MCF 10A (cell line): ENCODE results near the gene TOR4A. TPM values are rescaled to one million over a fixed set of nuclear protein-coding genes. Genes with fewer than 3 reads are reported as not detected.

Experiments used
- BruUV-seq: library from RNA; stranded (reverse); fragments of 400-500 nt; replicated peaks from 2 replicates; lab custom pipeline; 2021; lab: Mats Ljungman, UMichigan
- CTCF ChIA-PET: fragments of 300-600 bp; sonication (Branson Sonifier 250); formaldehyde crosslinking; extraction: SDS; loops from one replicate; lab custom pipeline; 2021; ENCODE audit warnings: antibody characterized with exemption, inconsistent platforms; lab: Yijun Ruan, JAX
- POLR2A ChIA-PET: fragments of 300-600, 350-650 bp; sonication (Branson Sonifier 250); formaldehyde crosslinking; extraction: SDS; loops from one replicate; lab custom pipeline; 2020; ENCODE audit warnings: antibody characterized with exemption, inconsistent platforms; lab: Yijun Ruan, JAX
- DNase-seq: peaks from one replicate; pipeline ENCODE4 v3.0.0-alpha.2; 2018; ENCODE audit not compliant: unreplicated experiment
- H3K27ac Mint-ChIP-seq: one replicate; pipeline ENCODE4 v1.8.0; 2022; ENCODE audit warnings: mild to moderate bottlenecking, low read depth, mixed read lengths; ENCODE audit not compliant: unreplicated experiment
- H3K27me3 Mint-ChIP-seq: one replicate; pipeline ENCODE4 v1.8.0; 2022; ENCODE audit warnings: mixed read lengths; ENCODE audit not compliant: insufficient read depth, unreplicated experiment
- H3K36me3 Mint-ChIP-seq: one replicate; pipeline ENCODE4 v1.8.0; 2022; ENCODE audit warnings: mild to moderate bottlenecking, moderate library complexity, mixed read lengths; ENCODE audit not compliant: insufficient read depth, unreplicated experiment
- H3K4me1 Mint-ChIP-seq: one replicate; pipeline ENCODE4 v1.8.0; 2022; ENCODE audit warnings: mixed read lengths; ENCODE audit not compliant: insufficient read depth, unreplicated experiment
- H3K4me3 Mint-ChIP-seq: one replicate; pipeline ENCODE4 v1.8.0; 2022; ENCODE audit warnings: mild to moderate bottlenecking, moderate library complexity, mixed read lengths; ENCODE audit not compliant: unreplicated experiment
- H3K9me3 Mint-ChIP-seq: one replicate; pipeline ENCODE4 v1.8.0; 2022; ENCODE audit warnings: mixed read lengths; ENCODE audit not compliant: unreplicated experiment
- CTCF ChIP-seq: fragments of 200-600 bp; IDR thresholded peaks from one replicate; pipeline ENCODE4 v1.8.0; 2022; ENCODE audit warnings: antibody characterized with exemption, mild to moderate bottlenecking; ENCODE audit not compliant: unreplicated experiment
- intact Hi-C: fragments of 100-400 bp; cut with micrococcal nuclease; formaldehyde crosslinking; loops from 2 replicates; pipeline ENCODE4 v1.14.1; 2022
- total RNA-seq: library from RNA; stranded (reverse); gene quantifications from 2 replicates; pipeline ENCODE4 v1.2.3, GENCODE V29; 2022

The TOR4A gene
- total RNA-seq, 1 experiment from 2014 or later, result 21.9 TPM

GRCh38 chr9:137279741-137280473 lies 2.4 kb downstream of the TOR4A start:
- ChIA-PET CTCF (no interaction called here), POLR2A (no interaction called here)
- peaks cover 12% of the 10 kb centered on the region for H3K4me1 Mint-ChIP-seq
- no peak overlapping the region for H3K4me3 Mint-ChIP-seq
- no peak for DNase-seq
- H3K27ac Mint-ChIP-seq, result no peak overlapping the region
- BruUV-seq, result no TSS peak
- H3K9me3 Mint-ChIP-seq, result no peaks in the 10 kb centered on the region
- intact Hi-C loops, result no loop called here
- TF ChIP-seq CTCF, result no peak
- H3K27me3 Mint-ChIP-seq, result no peaks in the 10 kb centered on the region
- H3K36me3 Mint-ChIP-seq, result peaks cover 13% of the 10 kb centered on the region

GRCh38 chr9:137280474-137281344 lies 3.2 kb downstream of the TOR4A start:
- no peak for DNase-seq
- no TSS peak for BruUV-seq
- H3K4me1 Mint-ChIP-seq, result peaks cover 12% of the 10 kb centered on the region
- ChIA-PET CTCF (no interaction called here), POLR2A (no interaction called here)
- H3K36me3 Mint-ChIP-seq, result peaks cover 13% of the 10 kb centered on the region
- no peak overlapping the region for H3K27ac Mint-ChIP-seq
- H3K4me3 Mint-ChIP-seq, result no peak overlapping the region
- no peak for TF ChIP-seq CTCF
- no peaks in the 10 kb centered on the region for H3K27me3 Mint-ChIP-seq
- intact Hi-C loops, result no loop called here
- H3K9me3 Mint-ChIP-seq, result no peaks in the 10 kb centered on the region

- BruUV-seq, result no TSS peak
- DNase-seq, result no peak
- no peak for TF ChIP-seq CTCF
- Mint-ChIP-seq H3K36me3 (peaks cover 13% of the 10 kb centered on the region), H3K9me3 (no peaks in the 10 kb centered on the region), H3K27ac (no peak overlapping the region), H3K4me3 (no peak overlapping the region), H3K27me3 (no peaks in the 10 kb centered on the region), H3K4me1 (peaks cover 12% of the 10 kb centered on the region)
- ChIA-PET POLR2A (no interaction called here), CTCF (interaction anchor here (1.2 kb wide), 1 partner anchor 164 kb away, joined by 3 read pairs; no protein-coding TSS in a partner anchor)
- intact Hi-C loops, result no loop called here
These were observed 4.0 kb downstream of the TOR4A start for GRCh38 chr9:137281345-137282116.
